ENCODE results near the gene XRCC3.

The XRCC3 gene

DNA sequence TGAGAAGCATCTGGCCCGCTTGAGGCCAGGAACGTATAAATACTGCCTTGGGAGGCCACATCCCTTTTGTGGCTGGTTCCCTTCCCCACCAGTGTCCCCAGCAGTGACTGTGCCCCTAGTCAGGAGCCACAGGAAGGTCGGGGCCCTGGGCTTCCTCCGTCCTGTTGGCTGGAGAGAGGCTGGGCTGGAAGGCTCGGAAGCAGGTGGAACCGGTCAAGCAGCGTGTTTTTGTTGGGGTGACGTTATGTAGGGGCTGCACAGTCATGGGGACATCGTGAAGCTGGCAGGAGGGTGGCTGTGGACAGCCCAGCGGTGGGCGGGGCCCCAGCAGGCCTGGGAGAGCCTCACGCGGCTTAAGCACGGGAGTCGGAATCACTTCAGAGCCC, 10.1 kb downstream of the XRCC3 start:
- H3K18ac ChIP-seq (ENCODE audit: low read length) = no peak overlapping the region
- no peak overlapping the region for H4K8ac ChIP-seq (ENCODE audit: low read depth, low read length)
- H2BK12ac ChIP-seq (ENCODE audit: low read length) = no peak overlapping the region
- H3K9me3 ChIP-seq (ENCODE audit: insufficient read depth, low read depth, low read length) = no peaks in the 10 kb centered on the region
- no peak overlapping the region for H3K14ac ChIP-seq (ENCODE audit: low read length)
- H3K79me2 ChIP-seq (ENCODE audit: control insufficient read depth, insufficient read depth, low read length, poor library complexity) = no peaks in the 10 kb centered on the region
- no peaks in the 10 kb centered on the region for H3K4me1 ChIP-seq (ENCODE audit: control insufficient read depth in 1 of 2, insufficient read depth in 2 of 2, low read length in 2 of 2)
- no peak overlapping the region for H2AFZ ChIP-seq (ENCODE audit: insufficient read depth, low read length, poor library complexity)
- H4K12ac ChIP-seq (ENCODE audit: low read depth, low read length) = no peak overlapping the region
- H3K36me3 ChIP-seq (ENCODE audit: control insufficient read depth in 1 of 2, insufficient read depth in 2 of 2, low read length in 2 of 2) = peaks cover 87 to 90% of the 10 kb centered on the region in 2 experiments
- H3K23ac ChIP-seq (ENCODE audit: low read length) = no peak overlapping the region
- H3K4me3 ChIP-seq (ENCODE audit: low read depth, low read length) = no peak overlapping the region
- no peaks in the 10 kb centered on the region for H3K27me3 ChIP-seq (ENCODE audit: insufficient read depth, low read length)
- H2BK5ac ChIP-seq (ENCODE audit: low read depth, low read length, poor library complexity) = no peak overlapping the region
- no peak overlapping the region for H2BK120ac ChIP-seq (ENCODE audit: insufficient read depth, low read length, poor library complexity)
- no peak overlapping the region for H2AK5ac ChIP-seq (ENCODE audit: low read length)
- no peak overlapping the region for H3K27ac ChIP-seq (ENCODE audit: low read depth, low read length)
- H3K4me2 ChIP-seq (ENCODE audit: low read length) = no peak overlapping the region
- no peak overlapping the region for H4K91ac ChIP-seq (ENCODE audit: low read depth, low read length)
- no peak overlapping the region for H3K9ac ChIP-seq (ENCODE audit: low read length)
- H3K4ac ChIP-seq (ENCODE audit: low read depth, low read length) = no peak overlapping the region
- H3K79me1 ChIP-seq (ENCODE audit: low read length) = no peaks in the 10 kb centered on the region
- WGBS (ENCODE audit: extremely low coverage, insufficient coverage, insufficient read length) = no CpG with 5 or more reads among the region's 15 CpGs
- peak; percentile 93 to 97 for DNase-seq

DNA sequence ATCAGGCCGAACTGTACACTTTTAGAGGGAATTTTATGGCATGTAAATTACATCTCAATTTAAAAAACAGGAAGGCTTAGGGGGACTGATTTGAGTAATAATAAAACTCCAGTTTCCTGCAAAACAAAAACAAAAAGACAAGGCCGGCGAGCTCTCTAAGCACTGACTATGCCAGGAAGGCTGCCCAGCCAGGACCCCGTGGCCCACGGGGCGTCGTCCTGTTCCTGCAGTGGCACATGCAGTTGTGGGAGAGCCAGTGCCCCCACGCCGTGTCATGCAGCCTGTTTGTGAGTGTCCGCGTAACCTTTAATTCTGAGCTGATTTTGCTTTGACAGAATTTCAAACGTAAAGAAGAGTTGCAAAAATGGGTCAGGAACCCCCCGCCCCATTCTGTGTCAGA, 10.5 kb downstream of the XRCC3 start:
- Histone ChIP-seq H3K4me2 (ENCODE audit: low read length) (no peak overlapping the region), H3K27ac (ENCODE audit: low read depth, low read length) (no peak overlapping the region), H3K79me1 (ENCODE audit: low read length) (no peaks in the 10 kb centered on the region), H4K12ac (ENCODE audit: low read depth, low read length) (no peak overlapping the region), H4K8ac (ENCODE audit: low read depth, low read length) (no peak overlapping the region), H3K14ac (ENCODE audit: low read length) (no peak overlapping the region), H3K18ac (ENCODE audit: low read length) (no peak overlapping the region), H3K23ac (ENCODE audit: low read length) (no peak overlapping the region), H3K27me3 (ENCODE audit: insufficient read depth, low read length) (no peaks in the 10 kb centered on the region), H2AFZ (ENCODE audit: insufficient read depth, low read length, poor library complexity) (no peak overlapping the region), H3K4ac (ENCODE audit: low read depth, low read length) (no peak overlapping the region), H2AK5ac (ENCODE audit: low read length) (no peak overlapping the region), H3K4me1 (ENCODE audit: control insufficient read depth in 1 of 2, insufficient read depth in 2 of 2, low read length in 2 of 2) (no peaks in the 10 kb centered on the region), H3K9me3 (ENCODE audit: insufficient read depth, low read depth, low read length) (no peaks in the 10 kb centered on the region), H3K9ac (ENCODE audit: low read length) (no peak overlapping the region), H3K79me2 (ENCODE audit: control insufficient read depth, insufficient read depth, low read length, poor library complexity) (no peaks in the 10 kb centered on the region), H2BK120ac (ENCODE audit: insufficient read depth, low read length, poor library complexity) (no peak overlapping the region), H3K36me3 (ENCODE audit: control insufficient read depth in 1 of 2, insufficient read depth in 2 of 2, low read length in 2 of 2) (peaks cover 87 to 90% of the 10 kb centered on the region in 2 experiments), H2BK12ac (ENCODE audit: low read length) (no peak overlapping the region), H3K4me3 (ENCODE audit: low read depth, low read length) (no peak overlapping the region), H2BK5ac (ENCODE audit: low read depth, low read length, poor library complexity) (no peak overlapping the region), H4K91ac (ENCODE audit: low read depth, low read length) (no peak overlapping the region)
- no CpG with 5 or more reads among the region's 13 CpGs for whole genome bisulfite sequencing (ENCODE audit: extremely low coverage, insufficient coverage, insufficient read length)
- DNase-seq = no peak

DNA sequence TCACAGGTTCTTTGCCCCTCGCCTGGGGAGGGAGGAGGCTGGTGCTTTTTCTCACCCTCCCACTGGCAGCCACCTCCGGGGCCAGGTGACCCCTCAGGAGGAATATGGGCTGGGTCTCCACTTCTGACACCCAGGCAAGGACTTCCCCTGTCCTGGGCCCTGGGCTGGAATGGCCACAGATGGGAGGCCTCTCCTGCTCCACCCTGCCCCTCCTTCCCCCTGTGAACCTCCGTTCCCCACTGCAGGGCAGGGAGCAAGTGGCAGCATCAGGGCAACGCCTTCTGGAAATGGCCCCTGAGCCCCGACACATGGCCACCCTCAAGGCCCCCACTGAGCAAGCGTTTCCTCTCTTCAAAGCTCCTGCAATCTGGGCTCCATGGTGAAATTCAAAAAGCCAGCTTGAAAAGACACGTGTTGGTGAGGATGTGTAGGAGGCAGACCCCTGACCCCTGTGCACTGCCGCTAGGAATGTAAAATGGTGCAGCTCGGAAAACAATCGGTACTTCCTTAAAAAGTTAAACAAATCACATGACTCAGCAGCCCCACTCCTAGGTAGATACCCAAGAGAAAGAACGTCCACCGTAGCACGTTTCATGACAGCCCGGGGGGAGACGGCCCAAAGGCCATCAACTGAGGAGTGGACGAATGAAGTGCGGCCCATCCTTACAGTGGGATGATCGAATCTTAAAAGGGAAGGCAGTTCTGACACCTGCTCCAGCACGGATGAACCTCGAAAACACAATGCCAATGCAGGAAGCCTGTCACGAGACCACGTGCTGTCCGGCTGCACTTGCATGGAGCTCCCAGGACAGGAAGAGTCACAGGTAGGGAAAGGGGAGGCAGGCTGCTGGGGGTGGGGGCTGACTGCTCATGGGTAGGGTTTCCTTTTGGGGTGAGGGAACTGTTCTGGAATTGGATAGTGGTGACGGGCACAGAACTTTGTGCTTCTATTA, 11.5 kb downstream of the XRCC3 start:
- H2BK120ac ChIP-seq (ENCODE audit: insufficient read depth, low read length, poor library complexity) = no peak overlapping the region
- no peak overlapping the region for H2AFZ ChIP-seq (ENCODE audit: insufficient read depth, low read length, poor library complexity)
- H4K8ac ChIP-seq (ENCODE audit: low read depth, low read length) = no peak overlapping the region
- H3K27me3 ChIP-seq (ENCODE audit: insufficient read depth, low read length) = no peaks in the 10 kb centered on the region
- no peaks in the 10 kb centered on the region for H3K9me3 ChIP-seq (ENCODE audit: insufficient read depth, low read depth, low read length)
- no peaks in the 10 kb centered on the region for H3K4me1 ChIP-seq (ENCODE audit: control insufficient read depth in 1 of 2, insufficient read depth in 2 of 2, low read length in 2 of 2)
- no peak overlapping the region for H3K4me2 ChIP-seq (ENCODE audit: low read length)
- no peak overlapping the region for H3K23ac ChIP-seq (ENCODE audit: low read length)
- H4K91ac ChIP-seq (ENCODE audit: low read depth, low read length) = no peak overlapping the region
- H2BK5ac ChIP-seq (ENCODE audit: low read depth, low read length, poor library complexity) = no peak overlapping the region
- no peak overlapping the region for H3K18ac ChIP-seq (ENCODE audit: low read length)
- no peak overlapping the region for H2AK5ac ChIP-seq (ENCODE audit: low read length)
- no peak for DNase-seq
- H3K4me3 ChIP-seq (ENCODE audit: low read depth, low read length) = no peak overlapping the region
- no peak overlapping the region for H2BK12ac ChIP-seq (ENCODE audit: low read length)
- H3K27ac ChIP-seq (ENCODE audit: low read depth, low read length) = no peak overlapping the region
- H3K4ac ChIP-seq (ENCODE audit: low read depth, low read length) = no peak overlapping the region
- H3K36me3 ChIP-seq (ENCODE audit: control insufficient read depth in 1 of 2, insufficient read depth in 2 of 2, low read length in 2 of 2) = peaks cover 87 to 90% of the 10 kb centered on the region in 2 experiments
- no peak overlapping the region for H3K14ac ChIP-seq (ENCODE audit: low read length)
- no peak overlapping the region for H3K9ac ChIP-seq (ENCODE audit: low read length)
- no CpG with 5 or more reads among the region's 24 CpGs for WGBS (ENCODE audit: extremely low coverage, insufficient coverage, insufficient read length)
- no peak overlapping the region for H4K12ac ChIP-seq (ENCODE audit: low read depth, low read length)
- H3K79me2 ChIP-seq (ENCODE audit: control insufficient read depth, insufficient read depth, low read length, poor library complexity) = no peaks in the 10 kb centered on the region
- H3K79me1 ChIP-seq (ENCODE audit: low read length) = no peaks in the 10 kb centered on the region

DNA sequence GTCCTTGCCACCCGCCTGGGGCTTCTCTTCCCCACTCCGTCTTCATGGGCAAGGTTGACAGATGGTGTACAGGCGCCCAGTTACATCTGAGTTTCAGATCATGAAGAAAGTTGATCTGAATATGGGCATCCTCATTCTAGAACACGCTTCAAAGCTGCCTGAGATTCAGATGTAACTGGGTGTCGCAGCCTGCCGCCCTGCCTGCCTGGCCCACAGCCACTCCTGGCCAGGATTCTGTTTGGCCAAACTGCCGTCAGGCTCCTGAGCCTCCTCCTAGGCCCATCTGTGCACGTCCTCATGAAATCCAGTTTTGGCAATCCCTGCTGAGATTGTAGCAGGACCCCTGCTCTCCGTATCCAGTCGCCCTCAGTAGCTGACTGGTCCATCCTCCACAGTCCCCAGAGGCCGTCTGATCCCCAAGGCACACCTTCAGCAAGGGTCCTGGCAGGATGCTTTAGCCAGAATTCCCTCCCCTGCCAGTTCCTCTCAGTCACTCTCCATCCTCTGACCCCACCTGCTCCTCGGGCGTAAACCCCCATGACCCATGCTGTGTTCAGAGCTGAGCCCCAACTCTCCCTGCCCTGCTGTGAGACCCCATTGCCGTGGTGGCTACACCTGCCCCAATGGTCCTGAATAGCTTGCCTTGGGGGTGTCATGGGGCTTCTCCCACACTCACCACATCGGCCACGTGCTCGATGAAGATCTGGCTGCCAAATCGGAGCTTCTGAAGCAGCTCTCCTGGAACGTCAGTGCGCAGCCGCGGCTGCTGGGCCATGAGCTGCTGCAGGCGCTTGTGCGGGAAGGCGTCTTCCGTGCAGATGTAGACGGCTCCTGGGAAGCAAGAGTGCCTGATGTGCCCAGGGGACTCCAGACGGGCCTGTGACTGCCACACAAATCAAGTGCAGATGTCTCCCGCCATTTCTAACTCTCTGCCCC, 12.5 kb downstream of the XRCC3 start:
- no peak overlapping the region for H3K23ac ChIP-seq (ENCODE audit: low read length)
- H3K9me3 ChIP-seq (ENCODE audit: insufficient read depth, low read depth, low read length) = no peaks in the 10 kb centered on the region
- H4K12ac ChIP-seq (ENCODE audit: low read depth, low read length) = no peak overlapping the region
- H3K4me1 ChIP-seq (ENCODE audit: control insufficient read depth in 1 of 2, insufficient read depth in 2 of 2, low read length in 2 of 2) = no peaks in the 10 kb centered on the region
- no peak overlapping the region for H2BK5ac ChIP-seq (ENCODE audit: low read depth, low read length, poor library complexity)
- no peak overlapping the region for H3K4me3 ChIP-seq (ENCODE audit: low read depth, low read length)
- H4K8ac ChIP-seq (ENCODE audit: low read depth, low read length) = no peak overlapping the region
- no peak overlapping the region for H3K27ac ChIP-seq (ENCODE audit: low read depth, low read length)
- DNase-seq = no peak
- no peak overlapping the region for H3K9ac ChIP-seq (ENCODE audit: low read length)
- H2AFZ ChIP-seq (ENCODE audit: insufficient read depth, low read length, poor library complexity) = no peak overlapping the region
- no peaks in the 10 kb centered on the region for H3K27me3 ChIP-seq (ENCODE audit: insufficient read depth, low read length)
- no peak overlapping the region for H3K4me2 ChIP-seq (ENCODE audit: low read length)
- peaks cover 87 to 90% of the 10 kb centered on the region in 2 experiments for H3K36me3 ChIP-seq (ENCODE audit: control insufficient read depth in 1 of 2, insufficient read depth in 2 of 2, low read length in 2 of 2)
- no peak overlapping the region for H3K14ac ChIP-seq (ENCODE audit: low read length)
- no peak overlapping the region for H2BK12ac ChIP-seq (ENCODE audit: low read length)
- no peak overlapping the region for H3K4ac ChIP-seq (ENCODE audit: low read depth, low read length)
- no peak overlapping the region for H3K18ac ChIP-seq (ENCODE audit: low read length)
- no peaks in the 10 kb centered on the region for H3K79me2 ChIP-seq (ENCODE audit: control insufficient read depth, insufficient read depth, low read length, poor library complexity)
- H2BK120ac ChIP-seq (ENCODE audit: insufficient read depth, low read length, poor library complexity) = no peak overlapping the region
- H3K79me1 ChIP-seq (ENCODE audit: low read length) = no peaks in the 10 kb centered on the region
- no peak overlapping the region for H2AK5ac ChIP-seq (ENCODE audit: low read length)
- WGBS (ENCODE audit: extremely low coverage, insufficient coverage, insufficient read length) = no CpG with 5 or more reads among the region's 29 CpGs
- no peak overlapping the region for H4K91ac ChIP-seq (ENCODE audit: low read depth, low read length)
